Spleen (tissue), 11 donors: ENCODE data around the gene ZC3H18. TPM values are rescaled to one million over a fixed set of nuclear protein-coding genes. Genes with fewer than 3 reads are reported as not detected.
A peak's percentile ranks its signal among the peaks of the same experiment; 100 is the strongest.
"Not testable (repeated sequence)": the region's sequence is repeated elsewhere in the genome, so short reads cannot be mapped to it uniquely, and the experiment has no call there.

Experiments used
- DNase-seq: peaks from one replicate; pipeline ENCODE4 v3.0.0-alpha.2; 2020
- H3K27ac ChIP-seq, 8 donors: fragments of 200-600 bp; sonication (generic) in 7 of 8; 1 replicate in 4 of 8; 2 replicates in 4 of 8; pipeline versions ENCODE4 v1.5.0 to v1.8.0; 2016 to 2021; ENCODE audit warnings: inconsistent platforms in 4 of 8, mild to moderate bottlenecking in 4 of 8, moderate library complexity in 1 of 8
- H3K27me3 ChIP-seq, 7 donors: fragments of 200-600 bp; sonication (generic) in 6 of 7; replicated peaks in 1 of 7; 1 replicate in 4 of 7; 2 replicates in 3 of 7; pipeline versions ENCODE4 v1.5.0 to v1.8.0; 2016 to 2021; ENCODE audit warnings: inconsistent platforms in 3 of 7, mild to moderate bottlenecking in 1 of 7
- H3K36me3 ChIP-seq, 6 donors: fragments of 200-600 bp; sonication (generic) in 5 of 6; 1 replicate in 4 of 6; 2 replicates in 2 of 6; pipeline versions ENCODE4 v1.5.0 to v1.8.0; 2016 to 2021; ENCODE audit warnings: inconsistent platforms in 2 of 6
- H3K4me1 ChIP-seq, 6 donors: fragments of 200-600 bp; sonication (generic) in 5 of 6; 1 replicate in 3 of 6; 2 replicates in 3 of 6; pipeline versions ENCODE4 v1.5.0 to v1.8.0; 2016 to 2021; ENCODE audit warnings: inconsistent platforms in 3 of 6
- H3K4me3 ChIP-seq, 8 donors: fragments of 200-600 bp; sonication (generic) in 7 of 8; 1 replicate in 4 of 8; 2 replicates in 4 of 8; pipeline versions ENCODE4 v1.5.0 to v1.8.0; 2016 to 2021; ENCODE audit warnings: inconsistent platforms in 4 of 8, mild to moderate bottlenecking in 4 of 8, moderate library complexity in 2 of 8
- H3K9me3 ChIP-seq, 8 donors: fragments of 200-600 bp; sonication (generic) in 7 of 8; 1 replicate in 4 of 8; 2 replicates in 4 of 8; pipeline versions ENCODE4 v1.5.0 to v1.8.0; 2016 to 2021; ENCODE audit warnings: inconsistent platforms in 4 of 8
- POLR2A ChIP-seq, 3 donors: fragments of 450-650 bp; IDR thresholded peaks; one replicate each; pipeline ENCODE4 v1.5.1; 2017; ENCODE audit warnings: antibody characterized with exemption in 3 of 3, mild to moderate bottlenecking in 1 of 3
- POLR2AphosphoS5 ChIP-seq, 3 donors: sonication (generic); formaldehyde crosslinking; IDR thresholded peaks; one replicate each; pipeline ENCODE4 v1.5.1; 2017; ENCODE audit warnings: antibody characterized with exemption in 3 of 3
- WGBS, 5 donors: extraction: QIAGEN DNeasy Blood & Tissue Kit in 3 of 5; methylation state at CpG; one replicate each; pipeline versions ENCODE4 v1.1.5 to v1.1.7; 2013 to 2018; 5-methylcytosine and 5-hydroxymethylcytosine counted together
- intact Hi-C: fragments of 100-400 bp; cut with DNase I; formaldehyde crosslinking; loops from one replicate; pipeline ENCODE4 v1.15.0; 2023; ENCODE audit warnings: low total_unique reads
- polyA plus RNA-seq, 3 donors: library from polyadenylated mRNA; stranded (reverse); fragments of 200-250 nt; gene quantifications; one replicate each; pipeline ENCODE4 v1.2.1, GENCODE V29; 2013
- total RNA-seq, 7 donors: library from RNA; depleted of rRNA in 3 of 7; stranded (reverse); fragments of >200 nt in 3 of 7; fragmentation: NEBNext Ultra II Directional in 4 of 7; extraction: Animal tissue kit (Norgen Biotek cat#: 25700) in 4 of 7; gene quantifications; one replicate each; pipeline versions ENCODE4 v1.1.0 to v1.2.1, GENCODE V29; 2016 to 2021
- TF ChIP-seq, protein P1 (sequence below), 11 experiments: fragments of 200-600 bp in 7 of 11; fragments of 450-650 bp in 4 of 11; sonication (generic) in 4 of 11; IDR thresholded peaks in 8 of 11; conservative IDR thresholded peaks in 3 of 11; 1 replicate in 7 of 11; 2 replicates in 4 of 11; pipeline versions ENCODE4 v1.4.0 to v1.8.0; 2016 to 2021; ENCODE audit warnings: antibody characterized with exemption in 11 of 11, inconsistent platforms in 4 of 11, mild to moderate bottlenecking in 1 of 11
- donor health status: healthy with polysubstance abuse.
- donor health status: DM: no; HTN: no; CAD: no; lungs with moderate emphysema.
- donor health status: DM: no; HTN: no; CAD: no.
- donor health status: Bipolar disorder and iron deficiency.
- donor health status: healthy.
- donor health status: DM: no; HTN: no; CAD: no.
- donor health status: DM: yes; HTN: yes; CAD: no.

ZC3H18 gene
- total and polyA plus RNA-seq, 10 donors = 18.0 to 65.2 (median 34.7) TPM

DNA sequence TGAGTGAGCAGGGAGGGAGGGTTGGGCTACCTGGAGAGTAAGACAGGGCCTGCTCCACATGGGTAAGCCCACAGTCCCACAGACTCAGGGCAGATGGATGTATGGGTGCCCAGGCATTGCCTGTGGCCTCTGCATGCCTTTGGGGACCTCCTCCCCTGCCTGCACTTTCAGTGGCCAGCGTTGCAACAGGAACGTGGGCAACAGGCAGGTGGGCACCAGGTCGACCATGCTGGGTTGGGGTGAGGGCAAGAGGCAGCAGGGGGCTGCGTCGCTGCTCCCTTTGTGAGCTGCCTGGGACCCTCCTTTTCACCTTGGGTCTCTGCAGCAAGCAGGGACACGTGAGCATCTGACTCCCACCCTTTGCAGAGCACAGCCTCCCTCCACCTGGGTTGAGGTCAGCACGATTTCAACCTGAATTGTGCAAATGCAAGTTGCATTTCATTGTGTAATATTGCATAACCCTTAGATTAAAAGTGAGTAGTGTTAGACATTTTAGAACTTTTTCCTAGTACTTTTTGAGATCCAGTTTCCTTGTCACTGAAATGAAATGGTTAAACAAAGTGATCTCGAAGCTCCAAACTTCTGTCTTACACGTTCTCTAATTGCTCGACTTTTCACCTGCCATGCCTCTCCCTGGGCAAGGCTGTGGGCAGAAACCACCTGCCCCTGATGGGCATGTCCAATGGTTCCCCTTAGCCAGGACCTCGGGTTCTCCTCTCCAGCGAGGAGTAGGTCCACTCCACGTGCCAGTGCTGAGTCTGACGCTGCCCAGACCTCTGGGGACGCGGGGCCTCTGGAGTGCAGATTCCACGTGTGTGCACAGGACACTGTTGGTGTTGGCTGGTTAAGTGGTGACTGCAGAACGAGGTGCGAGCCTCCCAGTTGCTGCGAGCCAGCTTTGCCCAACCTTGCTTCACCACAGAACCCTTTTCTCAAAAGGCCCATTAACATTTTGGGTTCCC is 35.3 kb downstream of the ZC3H18 start:
- WGBS, 5 donors = 80 to 90% (median 83%) methylated on average over 16 to 20 of the region's 20 CpGs
- Histone ChIP-seq H3K27me3 (no peaks in the 10 kb centered on the region), H3K4me1 (peaks cover 0 to 59% (median 24%) of the 10 kb centered on the region in 6 donors), H3K4me3 (no peak overlapping the region), H3K27ac (peak overlapping the region in 3 of 8 donors; percentile 16 to 63 (median 53)), H3K36me3 (peaks cover 2 to 99% (median 73%) of the 10 kb centered on the region in 6 donors), H3K9me3 (no peaks in the 10 kb centered on the region)
- DNase-seq = no peak
- intact Hi-C loops = no loop called here
- TF ChIP-seq POLR2AphosphoS5 (IDR thresholded peaks at IDR 0.05) (peak in 1 of 3 donors; percentile 43), POLR2A (IDR thresholded peaks at IDR 0.05) (no peak)

DNA sequence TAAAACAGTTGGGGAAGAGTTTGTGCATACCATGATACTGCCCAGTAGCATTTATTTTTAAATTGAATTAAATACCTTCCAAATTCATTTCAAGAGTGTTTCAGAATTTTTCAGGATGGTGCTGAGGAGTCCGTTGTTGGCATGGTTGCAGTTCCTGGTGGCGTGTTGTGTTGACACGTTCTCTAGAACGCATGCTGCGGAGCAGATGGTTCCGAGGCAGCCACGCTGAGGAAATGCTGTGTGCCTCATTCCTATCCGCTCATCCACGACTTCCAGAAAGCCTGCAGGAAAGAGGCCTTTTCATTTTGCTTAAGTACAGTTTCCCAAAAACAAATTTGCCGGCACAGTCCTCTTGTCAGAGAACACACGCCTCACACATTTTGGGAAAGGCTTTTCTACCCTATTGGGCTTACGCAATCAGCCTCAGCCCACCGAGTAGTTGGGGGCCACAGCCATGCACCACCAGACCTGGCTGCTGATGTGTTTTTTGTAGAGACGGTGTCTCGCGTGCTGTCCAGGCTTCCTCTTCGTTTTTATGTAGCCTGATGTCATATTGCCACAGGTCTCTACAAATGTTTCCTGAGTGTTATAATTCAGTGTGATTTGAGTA is 36.0 kb downstream of the ZC3H18 start:
- intact Hi-C loops = no loop called here
- Histone ChIP-seq H3K27me3 (no peaks in the 10 kb centered on the region), H3K36me3 (peaks cover 2 to 99% (median 74%) of the 10 kb centered on the region in 6 donors), H3K9me3 (no peaks in the 10 kb centered on the region), H3K27ac (peak overlapping the region in 2 of 8 donors; percentile 16 to 63), H3K4me1 (peaks cover 0 to 51% (median 16%) of the 10 kb centered on the region in 6 donors), H3K4me3 (no peak overlapping the region)
- no peak for DNase-seq
- TF ChIP-seq, protein P1, sequence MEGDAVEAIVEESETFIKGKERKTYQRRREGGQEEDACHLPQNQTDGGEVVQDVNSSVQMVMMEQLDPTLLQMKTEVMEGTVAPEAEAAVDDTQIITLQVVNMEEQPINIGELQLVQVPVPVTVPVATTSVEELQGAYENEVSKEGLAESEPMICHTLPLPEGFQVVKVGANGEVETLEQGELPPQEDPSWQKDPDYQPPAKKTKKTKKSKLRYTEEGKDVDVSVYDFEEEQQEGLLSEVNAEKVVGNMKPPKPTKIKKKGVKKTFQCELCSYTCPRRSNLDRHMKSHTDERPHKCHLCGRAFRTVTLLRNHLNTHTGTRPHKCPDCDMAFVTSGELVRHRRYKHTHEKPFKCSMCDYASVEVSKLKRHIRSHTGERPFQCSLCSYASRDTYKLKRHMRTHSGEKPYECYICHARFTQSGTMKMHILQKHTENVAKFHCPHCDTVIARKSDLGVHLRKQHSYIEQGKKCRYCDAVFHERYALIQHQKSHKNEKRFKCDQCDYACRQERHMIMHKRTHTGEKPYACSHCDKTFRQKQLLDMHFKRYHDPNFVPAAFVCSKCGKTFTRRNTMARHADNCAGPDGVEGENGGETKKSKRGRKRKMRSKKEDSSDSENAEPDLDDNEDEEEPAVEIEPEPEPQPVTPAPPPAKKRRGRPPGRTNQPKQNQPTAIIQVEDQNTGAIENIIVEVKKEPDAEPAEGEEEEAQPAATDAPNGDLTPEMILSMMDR (IDR thresholded peaks at IDR 0.05 in 8 of 11, conservative IDR thresholded peaks at IDR 0.05 in 3 of 11) = no peak
- TF ChIP-seq POLR2A (IDR thresholded peaks at IDR 0.05) (no peak), POLR2AphosphoS5 (IDR thresholded peaks at IDR 0.05) (no peak)
- 78 to 94% (median 83%) methylated on average over 17 of the region's 17 CpGs for WGBS, 5 donors

DNA sequence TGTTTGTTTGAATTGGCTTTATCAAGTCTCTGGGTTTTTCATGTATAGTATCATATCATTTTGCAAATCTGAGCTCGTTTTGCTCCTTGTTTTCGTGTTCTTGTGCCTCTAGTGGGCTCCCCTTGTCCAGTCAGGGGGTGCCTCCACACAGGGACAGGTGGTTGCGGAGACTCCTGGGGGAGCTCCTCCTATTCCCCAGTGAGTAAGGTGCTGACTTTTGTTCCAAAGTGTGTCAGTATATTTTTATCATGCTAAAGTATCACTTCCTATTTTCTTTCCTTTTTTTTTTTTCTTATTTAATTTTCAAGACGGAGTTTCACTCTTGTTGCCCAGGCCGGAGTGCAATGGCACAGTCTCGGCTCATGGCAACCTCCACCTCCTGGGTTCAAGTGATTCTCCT is 37.9 kb downstream of the ZC3H18 start:
- H3K4me3 ChIP-seq = no peak overlapping the region
- WGBS, 5 donors = 71 to 89% (median 74%) methylated on average over 6 of the region's 6 CpGs
- no peak for TF ChIP-seq POLR2A (IDR thresholded peaks at IDR 0.05)
- TF ChIP-seq, protein P1 (IDR thresholded peaks at IDR 0.05 in 8 of 11, conservative IDR thresholded peaks at IDR 0.05 in 3 of 11) = no peak
- TF ChIP-seq POLR2AphosphoS5 (IDR thresholded peaks at IDR 0.05) = no peak
- peaks cover 2 to 99% (median 70%) of the 10 kb centered on the region in 6 donors for H3K36me3 ChIP-seq
- H3K9me3 ChIP-seq = no peaks in the 10 kb centered on the region
- peaks cover 0 to 48% (median 9%) of the 10 kb centered on the region in 6 donors for H3K4me1 ChIP-seq
- DNase-seq = no peak
- intact Hi-C loops = no loop called here
- peak overlapping the region in 1 of 8 donors; percentile 23 for H3K27ac ChIP-seq
- no peaks in the 10 kb centered on the region for H3K27me3 ChIP-seq

DNA sequence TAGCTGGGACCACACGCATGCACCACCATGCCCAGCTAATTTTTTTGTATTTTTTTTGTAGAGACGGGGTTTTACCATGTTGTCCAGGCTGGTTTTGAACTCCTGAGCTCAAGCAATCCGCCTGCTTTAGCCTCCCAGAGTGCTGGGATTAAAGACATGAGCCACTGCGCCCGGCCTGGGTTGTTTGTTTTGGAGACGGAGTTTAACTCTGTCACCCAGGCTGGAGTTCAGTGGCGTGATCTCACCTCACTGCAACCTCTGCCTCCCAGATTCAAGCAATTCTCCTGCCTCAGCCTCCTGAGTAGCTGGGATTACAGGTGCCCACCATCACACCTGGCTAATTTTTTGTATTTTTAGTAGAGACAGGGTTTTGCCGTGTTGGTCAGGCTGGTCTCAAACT is 39.2 kb downstream of the ZC3H18 start:
- H3K27ac ChIP-seq, DNase-seq, H3K9me3 ChIP-seq, H3K27me3 ChIP-seq, H3K4me3 ChIP-seq, intact Hi-C loops: not testable (repeated sequence)
- peaks cover 0 to 61% (median 15%) of the 10 kb centered on the region in 6 donors for H3K4me1 ChIP-seq
- 93 to 99% (median 96%) methylated on average over 8 of the region's 8 CpGs for WGBS, 5 donors
- H3K36me3 ChIP-seq = peaks cover 2 to 99% (median 67%) of the 10 kb centered on the region in 6 donors

DNA sequence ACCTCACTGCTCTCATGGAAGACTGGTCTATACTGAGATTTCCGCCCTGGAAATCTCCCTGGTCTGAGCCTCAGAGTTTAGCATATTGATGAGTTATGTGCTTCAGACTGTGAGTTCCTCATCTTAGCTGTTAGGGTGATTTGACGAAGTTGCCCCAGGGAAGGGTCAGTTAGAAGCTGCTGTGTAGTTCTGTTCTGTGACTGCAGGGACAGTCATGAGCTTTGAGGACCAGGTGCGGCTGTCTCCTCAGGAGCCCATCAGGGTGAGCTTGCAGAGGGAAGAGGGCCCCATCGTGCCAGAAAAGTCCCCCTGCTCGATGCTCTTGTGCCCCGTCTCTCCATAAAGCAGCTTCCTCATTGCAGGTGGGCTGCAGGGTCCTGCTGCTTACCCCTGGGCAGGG is 39.9 kb downstream of the ZC3H18 start:
- Histone ChIP-seq H3K4me1 (peaks cover 0 to 62% (median 17%) of the 10 kb centered on the region in 6 donors), H3K36me3 (peaks cover 2 to 99% (median 60%) of the 10 kb centered on the region in 6 donors), H3K4me3 (no peak overlapping the region), H3K9me3 (no peaks in the 10 kb centered on the region), H3K27me3 (no peaks in the 10 kb centered on the region), H3K27ac (no peak overlapping the region)
- intact Hi-C loops = no loop called here
- TF ChIP-seq POLR2A (IDR thresholded peaks at IDR 0.05) (no peak), POLR2AphosphoS5 (IDR thresholded peaks at IDR 0.05) (no peak)
- TF ChIP-seq, protein P1 (IDR thresholded peaks at IDR 0.05 in 8 of 11, conservative IDR thresholded peaks at IDR 0.05 in 3 of 11) = no peak
- WGBS, 5 donors = 89 to 98% (median 94%) methylated on average over 6 of the region's 6 CpGs
- DNase-seq = no peak
